Embryonic facial prominence (tissue), 1 donor: ENCODE data around the gene ZMIZ1.

ENCODE experiments used
- DNase-seq: peaks from one replicate; pipeline ENCODE4 v3.0.0-alpha.2; 2016; ENCODE audit errors: extremely low spot score

The ZMIZ1 gene

DNA sequence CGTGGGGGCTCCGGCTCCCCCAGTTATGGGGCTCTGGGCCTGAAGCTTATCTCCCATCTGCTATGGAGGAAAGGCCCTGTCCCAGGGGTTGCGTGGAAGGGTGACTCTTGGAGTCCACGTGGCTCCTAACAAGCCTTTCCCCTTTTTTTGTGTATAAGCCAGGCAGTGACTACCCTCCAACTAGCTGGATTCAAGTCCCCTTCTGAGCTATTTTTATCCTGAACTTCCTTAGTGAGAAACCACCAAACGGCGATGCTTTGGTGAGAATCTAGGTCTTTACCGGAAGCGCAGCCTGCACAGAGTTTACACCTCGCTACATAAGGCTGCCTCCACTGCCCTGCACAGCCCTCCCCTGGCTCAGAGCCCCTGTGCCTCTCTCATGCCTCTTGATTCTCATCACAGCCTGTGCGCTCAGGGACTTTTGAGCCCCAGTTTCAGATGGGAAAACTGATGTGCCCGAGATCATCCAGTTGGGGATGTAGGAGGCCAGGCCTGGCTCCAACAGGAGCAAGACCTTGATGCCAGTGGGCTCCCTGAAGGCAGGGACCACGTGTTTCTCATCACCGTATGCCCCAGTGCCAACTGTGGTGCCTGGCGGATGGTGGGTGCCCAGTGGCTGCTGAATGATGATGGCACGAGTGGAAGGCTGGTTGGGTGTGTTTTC, 176.2 kb downstream of the ZMIZ1 start:
- no peak for DNase-seq

GRCh38 chr10:79245539-79246208, 176.9 kb downstream of the ZMIZ1 start:
- DNase-seq, result no peak

DNA sequence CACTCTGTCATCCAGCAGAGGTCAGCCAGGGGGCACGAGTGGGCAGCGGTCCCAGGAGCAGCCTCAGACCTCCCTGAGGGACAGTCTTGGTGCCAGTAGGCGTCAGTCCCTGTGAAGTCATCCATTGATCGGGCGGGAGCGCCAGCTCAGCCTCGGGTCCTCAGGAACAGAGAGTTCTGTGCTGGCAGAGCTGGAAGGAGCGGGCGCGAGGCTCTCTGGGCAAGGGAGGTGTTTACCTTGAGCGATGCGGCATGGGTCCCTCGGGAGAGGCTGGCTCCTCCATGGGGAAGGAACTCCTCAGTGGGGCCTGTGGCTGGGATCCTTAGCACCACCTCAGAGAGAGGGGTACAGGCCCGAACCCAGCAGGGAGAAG, 177.4 kb downstream of the ZMIZ1 start:
- no peak for DNase-seq

DNA sequence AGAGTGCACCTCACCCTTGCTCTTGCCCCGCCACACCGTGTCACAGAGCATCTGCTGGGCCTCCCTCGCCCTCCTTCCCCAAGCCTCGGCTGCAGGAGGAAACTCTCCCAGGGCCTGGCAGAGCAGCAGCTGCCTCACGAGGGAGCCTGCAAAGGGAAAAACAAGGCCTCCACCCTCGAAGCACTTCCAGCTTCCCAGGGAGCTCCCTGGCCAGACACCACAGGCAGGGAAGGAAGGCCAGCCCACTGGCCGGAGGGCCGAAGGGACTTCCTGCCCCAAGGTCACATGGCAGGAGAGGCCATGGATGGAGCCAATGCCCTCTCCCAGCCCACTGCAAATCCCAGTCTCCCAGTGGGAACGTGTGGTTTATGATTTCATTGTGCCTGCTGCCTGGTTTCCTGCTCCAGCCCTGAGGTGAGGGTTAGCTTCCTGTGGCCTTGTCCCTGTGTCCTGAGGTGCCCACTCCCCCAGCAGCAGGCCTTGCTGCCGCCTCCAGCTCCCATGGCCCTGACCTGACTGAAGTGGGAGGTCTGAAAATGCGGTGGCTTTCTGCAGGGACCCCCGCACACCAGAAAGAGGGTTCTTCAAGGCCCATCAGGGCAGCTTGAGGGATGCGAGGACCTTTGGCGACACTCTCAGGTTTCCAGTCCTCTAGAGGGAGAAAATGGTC, 178.0 kb downstream of the ZMIZ1 start:
- DNase-seq, result no peak

- no peak for DNase-seq
These were observed 178.8 kb downstream of the ZMIZ1 start for GRCh38 chr10:79247373-79248137.

DNA sequence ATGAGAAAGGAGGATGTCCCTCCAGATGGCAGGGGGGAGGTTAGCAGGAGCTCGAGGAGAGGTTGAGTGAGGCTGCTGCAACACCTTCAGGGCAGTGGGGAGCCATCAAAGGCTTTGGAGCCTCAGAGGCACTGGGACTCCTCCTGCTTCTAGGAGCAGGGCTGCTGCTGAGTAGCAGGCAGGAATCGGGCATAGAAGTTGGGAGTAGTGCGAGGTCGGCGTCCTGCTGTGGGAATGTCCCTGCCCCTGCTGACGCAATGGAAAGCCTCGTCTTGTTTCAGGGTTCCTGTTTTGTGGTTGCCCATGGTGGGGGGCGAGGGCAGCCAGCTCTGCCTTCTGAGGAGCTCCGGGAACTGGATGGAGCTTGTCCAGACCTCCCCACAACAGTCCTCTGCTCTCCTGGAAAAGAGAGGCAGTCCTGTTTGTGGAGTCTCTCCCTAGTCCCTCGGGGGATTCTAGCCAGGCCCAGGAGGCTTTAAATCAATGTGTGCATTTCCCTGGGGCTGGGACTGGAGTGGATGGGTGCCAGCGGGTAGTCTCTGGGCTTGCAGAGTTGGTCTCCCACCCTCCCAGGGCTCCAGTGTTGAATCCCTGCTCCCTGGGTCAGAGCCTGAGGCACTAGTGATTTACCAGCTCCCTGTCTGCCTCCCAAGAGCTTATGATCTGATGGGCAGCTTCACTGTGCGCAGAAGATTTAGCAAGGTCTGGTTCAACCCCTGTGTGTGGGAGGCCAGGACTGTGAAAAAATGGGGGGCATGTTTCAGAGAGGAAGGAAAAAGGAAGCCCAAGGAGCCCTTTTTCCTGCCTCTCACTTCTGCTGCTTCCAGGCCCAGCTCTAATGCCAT, 179.8 kb downstream of the ZMIZ1 start:
- no peak for DNase-seq

- DNase-seq, result no peak
These were observed 180.7 kb downstream of the ZMIZ1 start for GRCh38 chr10:79249186-79250121.

GRCh38 chr10:79250259-79250658, 181.5 kb downstream of the ZMIZ1 start:
- no peak for DNase-seq

- DNase-seq, result no peak
These were observed 183.7 kb downstream of the ZMIZ1 start for GRCh38 chr10:79252450-79252849.

GRCh38 chr10:79252971-79253370, 184.2 kb downstream of the ZMIZ1 start:
- no peak for DNase-seq

GRCh38 chr10:79253704-79254103, 184.9 kb downstream of the ZMIZ1 start:
- DNase-seq, result no peak

- no peak for DNase-seq
These were observed 185.7 kb downstream of the ZMIZ1 start for GRCh38 chr10:79254333-79255006.

DNA sequence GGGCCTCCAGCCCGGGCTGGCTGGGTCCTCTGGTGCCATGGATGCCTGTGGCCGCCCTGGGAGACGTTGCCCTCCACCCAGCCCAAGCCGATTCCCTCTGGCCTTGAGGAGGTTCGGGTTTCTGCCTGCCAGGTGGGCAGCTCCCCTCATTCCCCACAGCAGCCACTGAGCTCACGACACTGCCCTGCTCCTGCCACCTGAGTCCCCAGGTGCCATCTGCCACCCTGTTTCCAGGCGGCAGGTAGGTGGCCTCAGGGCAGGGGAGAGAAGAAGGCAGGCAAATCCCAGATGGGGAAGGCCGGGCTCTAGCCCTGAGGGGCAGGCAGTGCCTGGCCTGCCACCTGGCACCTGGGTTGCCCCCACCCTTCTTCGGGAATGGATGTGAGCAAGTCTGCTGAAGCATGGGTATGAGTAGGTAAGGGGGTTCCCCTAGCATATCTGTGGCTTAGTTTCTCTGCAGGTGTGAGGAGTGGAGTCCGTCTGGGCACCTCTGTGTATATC, 186.3 kb downstream of the ZMIZ1 start:
- DNase-seq, result no peak

DNA sequence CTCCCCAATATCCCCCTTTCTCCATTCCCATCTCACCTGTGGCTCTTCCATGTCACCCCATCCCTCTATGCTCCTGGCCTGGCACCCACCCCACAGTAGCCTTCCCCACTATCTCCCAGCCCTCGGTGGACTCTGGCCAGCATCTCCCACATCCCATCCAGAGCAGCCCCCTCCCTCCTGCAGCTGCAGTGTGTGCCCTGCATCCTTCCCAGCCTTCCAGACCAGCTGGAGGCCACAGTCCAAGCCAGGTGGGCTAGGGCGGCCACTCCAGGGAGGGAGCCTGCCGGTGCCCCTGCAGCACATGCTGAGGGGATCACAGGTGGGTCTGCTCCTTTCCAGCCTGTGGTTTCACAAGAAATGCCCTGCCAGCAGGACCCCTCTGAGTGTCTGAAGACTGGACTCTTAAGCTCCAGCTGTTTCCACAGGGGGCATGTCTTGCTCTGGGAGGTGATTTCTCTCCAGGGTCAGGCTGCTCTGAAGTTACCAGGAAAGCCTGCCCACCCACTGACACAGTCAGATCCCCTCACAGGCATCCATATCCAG, 187.6 kb downstream of the ZMIZ1 start:
- no peak for DNase-seq

DNA sequence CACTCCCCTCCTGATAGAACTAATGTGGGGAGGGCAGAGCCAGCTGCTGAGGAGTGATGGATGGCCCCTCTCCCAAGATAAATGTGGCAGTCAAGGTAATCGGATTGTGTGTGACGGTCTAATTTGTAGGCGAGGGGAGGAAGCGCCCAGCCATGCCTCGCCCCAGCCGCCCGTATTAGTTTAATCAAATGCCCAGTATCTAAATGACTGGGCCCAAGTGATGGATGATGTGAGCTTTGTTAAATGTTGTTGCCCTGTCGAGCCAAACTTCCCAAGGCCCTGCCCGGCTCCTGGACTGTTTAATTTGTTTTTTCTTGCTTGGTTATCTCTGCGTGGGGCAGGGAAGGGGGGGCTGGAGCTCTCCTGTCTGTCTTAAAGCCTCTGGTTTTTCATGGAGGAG, 190.1 kb downstream of the ZMIZ1 start:
- no peak for DNase-seq

GRCh38 chr10:79259834-79260233, 191.1 kb downstream of the ZMIZ1 start:
- no peak for DNase-seq

- no peak for DNase-seq
These were observed 192.3 kb downstream of the ZMIZ1 start for GRCh38 chr10:79260811-79261740.

DNA sequence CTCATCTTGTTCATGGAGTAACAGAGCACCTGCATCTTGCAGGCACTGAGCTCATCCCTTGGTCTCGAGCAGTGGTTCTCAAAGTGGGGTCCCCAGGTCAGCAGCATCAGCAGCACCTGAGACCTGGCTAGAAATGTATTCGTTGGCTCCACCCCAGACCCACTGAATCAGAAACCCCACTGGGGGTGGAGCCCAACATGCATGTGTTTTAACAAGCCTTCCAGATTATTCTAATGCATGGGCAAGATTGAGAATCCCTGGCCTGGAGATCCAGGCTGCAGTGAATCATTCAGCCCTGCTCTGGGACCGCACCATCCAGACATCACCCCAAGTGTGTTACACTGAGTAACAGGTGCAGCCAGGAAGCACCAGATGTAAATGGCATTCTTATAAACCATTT, 193.4 kb downstream of the ZMIZ1 start:
- DNase-seq, result no peak
